GM21360 (cell line): Measurements from ENCODE around the gene E2F4.

Experiments used
- ATAC-seq: cut with Tn5 transposase; IDR thresholded peaks from one replicate; pipeline ENCODE4 v1.9.1; 2021; ENCODE audit warnings: mild to moderate bottlenecking, moderate library complexity; ENCODE audit not compliant: unreplicated experiment

Gene E2F4

DNA sequence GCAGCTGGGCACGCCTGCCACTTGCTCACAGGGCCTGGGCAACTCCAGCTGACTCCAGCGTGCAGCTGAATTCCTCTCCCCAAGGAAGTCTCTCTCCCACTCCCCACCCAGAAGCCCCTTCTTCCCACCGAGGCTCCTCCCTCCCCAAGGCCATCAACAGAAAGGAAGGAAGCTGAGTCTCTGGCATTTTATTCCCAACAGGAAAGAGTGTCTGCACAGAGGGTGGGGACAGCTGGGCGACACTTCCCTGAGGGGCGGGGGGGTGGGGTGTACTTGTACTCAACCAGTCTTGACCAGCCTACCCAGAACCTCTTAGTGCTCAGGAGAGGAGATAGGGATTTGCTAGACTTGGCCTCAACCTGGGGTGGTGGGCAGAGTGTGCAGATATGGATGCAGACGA, 1.9 kb upstream of the E2F4 start, which contains the start of gene EXOC3L1:
Gene EXOC3L1, minus strand, starts transcription at position 96 of the 400 bp plus-strand sequence. CDS start 460 bp downstream, outside the sequence.
- no peak for ATAC-seq

DNA sequence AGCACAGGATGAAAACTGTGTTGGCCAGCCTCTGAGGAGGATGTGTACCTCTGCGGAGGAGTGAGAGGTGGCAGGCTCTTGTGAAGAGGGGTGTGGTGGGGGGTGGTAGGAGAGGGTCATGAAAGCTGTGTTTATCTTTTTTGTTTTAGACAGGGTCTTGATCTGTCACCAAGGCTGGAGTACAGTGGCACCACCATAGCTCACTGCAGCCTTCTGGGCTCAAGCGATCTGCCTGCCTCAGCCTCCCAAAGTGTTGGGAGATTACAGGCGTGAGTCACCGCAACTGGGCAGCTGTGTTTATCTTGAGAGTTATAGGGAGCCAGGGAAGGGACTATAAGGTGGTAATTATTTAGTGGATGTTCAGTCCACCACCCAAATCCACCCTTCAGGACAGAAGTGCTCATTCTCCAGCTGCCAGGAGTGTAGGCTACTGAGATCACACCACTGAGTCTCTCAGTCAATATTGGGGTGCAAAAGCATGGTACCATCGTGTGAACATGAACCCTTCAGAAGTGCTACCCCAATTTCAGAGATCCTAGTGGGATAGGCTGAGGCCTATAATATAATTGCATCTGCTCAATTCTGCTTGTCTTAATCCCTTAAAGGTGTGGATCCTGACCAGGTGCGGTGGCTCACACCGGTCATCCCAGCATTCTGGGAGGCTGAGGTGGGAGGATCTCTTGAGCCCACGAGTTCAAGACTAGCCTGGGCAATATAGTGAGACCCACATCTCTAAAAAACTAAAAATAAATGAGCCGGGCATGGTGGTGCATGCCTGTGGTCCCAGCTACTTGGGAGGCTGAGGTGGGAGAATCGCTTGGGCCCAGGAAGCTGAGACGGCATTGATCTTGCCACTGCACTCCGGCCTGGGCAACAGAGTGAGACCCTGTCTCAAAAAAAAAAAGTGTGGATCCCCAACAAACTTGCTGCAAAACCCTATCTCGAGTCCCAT, 1.2 kb upstream of the E2F4 start:
- no peak for ATAC-seq

DNA sequence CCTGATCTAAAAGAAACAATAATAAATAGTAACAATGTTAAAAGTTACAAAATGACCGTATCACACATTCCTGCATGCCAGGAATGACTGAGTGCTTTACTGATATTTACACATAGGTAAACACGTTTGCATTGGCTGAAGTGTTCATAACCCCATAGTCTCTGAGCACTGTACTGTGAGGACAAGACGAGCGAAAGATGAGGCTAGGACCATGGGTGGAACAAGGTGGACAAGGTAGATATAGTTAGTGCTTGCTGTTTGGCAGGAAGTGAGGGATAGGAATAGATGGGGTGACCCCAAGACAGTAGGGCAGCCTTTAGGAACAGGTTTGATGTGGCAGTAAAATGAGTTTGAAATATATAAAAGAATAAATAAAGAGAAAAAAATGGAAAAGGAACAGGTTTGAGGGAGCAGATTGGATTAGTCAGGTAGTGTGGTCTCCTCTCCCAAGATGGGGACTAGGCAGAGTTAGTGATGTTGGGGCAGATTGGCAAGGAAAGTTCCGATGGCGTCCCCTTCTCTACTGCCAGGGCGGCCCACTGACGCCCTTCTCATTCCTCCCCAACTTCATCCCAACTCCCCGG, 452 bp upstream of the E2F4 start:
- ATAC-seq: no peak

DNA sequence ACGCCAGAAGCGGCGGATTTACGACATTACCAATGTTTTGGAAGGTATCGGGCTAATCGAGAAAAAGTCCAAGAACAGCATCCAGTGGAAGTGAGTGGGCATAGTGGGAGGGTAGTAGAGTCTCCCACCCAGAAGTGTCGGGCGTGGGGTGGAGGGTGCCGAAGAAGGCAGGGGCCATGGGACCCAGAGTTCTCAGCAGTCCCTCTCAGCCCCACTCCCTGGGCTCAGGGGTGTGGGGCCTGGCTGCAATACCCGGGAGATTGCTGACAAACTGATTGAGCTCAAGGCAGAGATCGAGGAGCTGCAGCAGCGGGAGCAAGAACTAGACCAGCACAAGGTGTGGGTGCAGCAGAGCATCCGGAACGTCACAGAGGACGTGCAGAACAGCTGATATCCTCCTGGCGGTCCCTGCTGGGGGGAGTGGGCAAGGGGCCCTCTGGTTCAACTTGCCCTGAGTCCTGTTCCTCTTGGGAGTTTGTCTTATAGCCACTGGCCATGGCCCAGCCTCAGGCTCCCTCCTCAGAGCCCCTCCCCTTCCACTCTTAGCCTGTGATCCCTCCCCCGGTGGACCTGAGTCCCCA, 916 bp downstream of the E2F4 start:
- ATAC-seq: no peak

DNA sequence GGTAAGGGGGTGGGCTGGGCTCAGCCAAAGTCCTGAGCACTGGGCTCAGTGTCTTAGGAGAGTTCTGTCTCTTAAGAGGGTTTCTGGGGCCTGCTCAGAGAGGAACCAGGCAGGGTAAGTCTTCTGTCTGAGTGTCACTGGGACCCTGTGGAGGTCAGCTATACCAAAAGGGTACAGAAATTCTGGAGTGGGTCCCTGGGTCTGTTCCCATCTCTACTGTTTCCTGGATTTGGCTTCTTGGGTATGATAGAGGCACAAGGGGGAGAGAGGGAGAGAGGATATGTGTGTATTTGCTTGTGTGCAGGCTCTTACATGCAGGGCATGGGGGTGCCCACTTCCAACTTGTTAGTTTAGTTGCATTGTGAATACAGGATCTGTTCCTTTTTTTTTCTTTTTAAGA, 1.6 kb downstream of the E2F4 start:
- no peak for ATAC-seq

DNA sequence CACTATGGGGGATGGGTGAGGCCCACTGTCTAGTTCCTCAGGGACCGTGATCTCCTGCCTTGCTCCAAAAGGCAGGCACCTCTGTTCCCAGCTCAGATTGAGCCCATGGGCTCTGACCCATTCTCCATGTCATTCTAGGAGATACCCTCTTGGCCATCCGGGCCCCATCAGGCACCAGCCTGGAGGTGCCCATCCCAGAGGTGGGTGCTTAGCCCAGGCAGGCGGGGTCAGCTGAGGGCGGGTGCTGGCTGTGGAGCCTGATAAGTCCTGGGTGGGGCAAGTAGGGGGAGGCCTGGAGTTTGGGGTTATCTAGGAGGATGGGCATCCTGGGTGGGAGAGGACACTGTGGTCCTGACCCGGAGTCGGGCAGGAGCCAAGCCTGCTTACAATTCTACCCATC, 2.3 kb downstream of the E2F4 start:
- ATAC-seq: no peak

DNA sequence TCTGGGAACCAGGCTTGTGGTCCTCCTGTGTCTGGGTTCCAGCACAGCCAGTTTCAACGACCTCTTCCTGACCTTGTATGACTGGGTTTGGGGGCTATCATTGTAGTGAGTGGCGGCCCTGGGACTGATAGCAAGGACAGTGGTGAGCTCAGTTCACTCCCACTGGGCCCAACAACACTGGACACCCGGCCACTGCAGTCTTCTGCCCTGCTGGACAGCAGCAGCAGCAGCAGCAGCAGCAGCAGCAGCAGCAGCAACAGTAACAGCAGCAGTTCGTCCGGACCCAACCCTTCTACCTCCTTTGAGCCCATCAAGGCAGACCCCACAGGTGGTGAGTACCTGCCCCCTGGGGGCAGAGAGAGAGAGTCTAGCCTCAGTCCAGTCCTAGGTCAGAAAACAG, 3.7 kb downstream of the E2F4 start:
- ATAC-seq: no peak

DNA sequence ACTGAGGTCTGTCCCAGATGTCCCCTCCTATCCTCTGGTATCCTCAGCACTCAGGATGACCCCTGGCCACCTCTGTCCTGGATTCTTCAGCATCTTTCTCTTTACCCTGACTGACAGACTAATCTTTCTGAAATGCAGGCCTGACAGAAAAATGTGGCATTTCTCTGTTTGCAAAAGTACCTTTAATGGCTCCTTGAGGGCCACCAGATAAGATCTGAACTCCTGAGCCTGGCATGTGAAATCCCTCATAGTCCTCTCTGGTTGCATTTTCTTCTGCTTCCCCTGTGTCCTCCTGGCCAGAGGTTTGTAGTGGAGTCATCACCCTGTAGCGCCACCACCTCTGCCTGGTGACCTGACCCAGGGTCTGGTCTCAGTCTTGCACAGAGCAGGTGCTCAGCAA, 4.9 kb downstream of the E2F4 start:
- no peak for ATAC-seq

DNA sequence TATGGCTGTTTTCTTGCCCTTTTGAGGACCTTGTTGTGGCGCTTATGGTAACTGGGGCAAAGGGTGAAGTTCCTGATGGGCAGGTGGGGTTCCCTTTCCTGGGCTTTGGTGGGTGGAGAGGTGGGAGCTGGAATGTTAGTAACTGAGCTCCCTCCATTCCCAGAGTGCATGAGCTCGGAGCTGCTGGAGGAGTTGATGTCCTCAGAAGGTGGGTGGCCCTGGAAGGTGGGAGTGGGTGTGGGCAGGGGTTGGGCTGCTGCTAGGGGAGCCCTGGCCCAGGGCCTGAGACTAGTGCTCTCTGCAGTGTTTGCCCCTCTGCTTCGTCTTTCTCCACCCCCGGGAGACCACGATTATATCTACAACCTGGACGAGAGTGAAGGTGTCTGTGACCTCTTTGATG, 5.7 kb downstream of the E2F4 start:
- no peak for ATAC-seq

DNA sequence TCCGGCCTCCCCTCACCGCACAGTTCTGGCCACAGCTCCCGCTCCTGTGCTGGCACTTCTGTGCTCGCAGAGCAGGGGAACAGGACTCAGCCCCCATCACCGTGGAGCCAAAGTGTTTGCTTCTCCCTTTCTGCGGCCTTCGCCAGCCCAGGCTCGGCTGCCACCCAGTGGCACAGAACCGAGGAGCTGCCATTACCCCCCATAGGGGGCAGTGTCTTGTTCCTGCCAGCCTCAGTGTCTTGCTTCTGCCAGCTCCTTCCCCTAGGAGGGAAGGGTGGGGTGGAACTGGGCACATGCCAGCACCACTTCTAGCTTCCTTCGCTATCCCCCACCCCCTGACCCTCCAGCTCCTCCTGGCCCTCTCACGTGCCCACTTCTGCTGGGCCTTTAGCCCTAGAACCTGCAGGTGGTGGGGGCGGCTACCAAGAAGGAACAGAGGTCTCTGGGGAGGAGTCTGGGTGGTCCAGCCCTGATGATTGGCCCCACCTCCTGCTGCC, 6.3 kb downstream of the E2F4 start:
- no peak for ATAC-seq

DNA sequence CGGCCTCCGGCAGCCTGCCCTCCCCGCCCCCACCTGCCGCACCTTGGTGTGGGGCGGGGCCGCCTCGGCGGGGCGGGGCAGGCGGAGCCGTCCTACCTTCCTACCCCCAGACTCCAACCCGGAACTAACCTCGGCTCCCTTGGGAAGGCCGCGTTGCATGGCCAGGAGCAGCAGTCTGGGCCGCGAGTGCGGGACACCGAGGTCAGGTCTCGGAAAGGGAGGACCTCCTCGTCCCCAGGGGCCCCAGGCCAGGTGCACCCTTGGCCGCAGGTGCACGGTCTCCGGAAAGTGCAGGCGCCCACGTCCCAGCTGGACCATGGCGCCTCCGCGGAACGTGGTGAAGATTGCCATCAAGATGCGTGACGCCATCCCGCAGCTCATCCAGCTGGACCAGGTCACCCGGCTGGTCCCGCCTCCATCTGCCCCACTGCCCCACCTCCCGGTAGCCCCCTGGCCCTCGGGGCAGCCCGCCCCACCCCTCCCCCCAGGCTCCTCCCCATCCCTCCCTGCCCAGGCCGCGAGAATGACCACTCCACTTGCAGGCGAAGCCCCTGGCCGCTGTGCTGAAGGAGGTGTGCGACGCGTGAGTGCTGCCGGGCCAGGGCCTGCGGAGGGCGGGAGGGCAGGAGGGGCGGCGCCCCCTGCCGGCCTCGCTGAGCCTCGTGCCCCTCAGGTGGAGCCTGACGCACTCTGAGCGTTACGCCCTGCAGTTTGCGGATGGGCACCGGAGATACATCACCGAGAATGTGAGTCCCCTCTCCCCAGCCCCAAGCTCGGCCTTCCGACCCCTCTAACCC, 7.3 kb downstream of the E2F4 start, which contains the start of gene ELMO3:
Gene ELMO3, plus strand, starts transcription at position 121 of the 797 bp plus-strand sequence. Its CDS starts 196 bp downstream, at position 317.
- ATAC-seq: no peak

DNA sequence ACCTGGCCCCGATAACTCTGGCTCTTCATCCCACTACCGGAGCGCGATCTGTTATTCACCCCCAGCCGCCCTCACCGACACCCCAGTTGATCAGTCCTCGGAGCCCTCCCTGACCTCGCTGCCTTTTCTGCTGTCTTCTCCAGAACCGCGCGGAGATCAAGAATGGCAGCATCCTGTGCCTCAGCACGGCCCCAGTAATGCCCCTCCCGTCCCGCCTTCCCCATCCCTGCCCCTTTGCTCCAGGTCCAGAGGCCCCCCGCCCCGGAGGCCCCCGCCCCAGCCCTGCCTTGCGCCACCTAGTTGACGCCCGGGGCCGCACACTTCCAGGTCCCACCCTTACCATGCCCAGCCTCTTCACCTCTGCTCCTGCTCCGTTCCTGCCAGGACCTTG, 7.8 kb downstream of the E2F4 start:
- ATAC-seq: no peak

DNA sequence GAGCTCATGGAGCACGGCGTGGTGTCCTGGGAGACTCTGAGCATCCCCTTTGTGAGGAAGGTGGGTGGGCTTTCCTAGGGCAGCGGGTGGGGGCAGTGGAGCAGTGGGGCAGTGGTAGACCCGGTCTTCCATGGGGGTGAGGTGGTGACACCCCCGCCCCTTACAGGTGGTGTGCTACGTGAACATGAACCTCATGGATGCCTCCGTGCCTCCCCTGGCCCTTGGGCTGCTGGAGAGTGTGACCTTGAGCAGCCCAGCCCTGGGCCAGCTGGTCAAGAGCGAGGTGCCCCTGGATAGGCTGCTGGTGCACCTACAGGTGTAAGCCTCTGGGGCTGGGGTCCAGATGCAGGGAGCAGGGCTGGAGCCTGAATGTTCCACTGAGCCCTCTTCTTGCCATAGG, 8.5 kb downstream of the E2F4 start:
- ATAC-seq: no peak

DNA sequence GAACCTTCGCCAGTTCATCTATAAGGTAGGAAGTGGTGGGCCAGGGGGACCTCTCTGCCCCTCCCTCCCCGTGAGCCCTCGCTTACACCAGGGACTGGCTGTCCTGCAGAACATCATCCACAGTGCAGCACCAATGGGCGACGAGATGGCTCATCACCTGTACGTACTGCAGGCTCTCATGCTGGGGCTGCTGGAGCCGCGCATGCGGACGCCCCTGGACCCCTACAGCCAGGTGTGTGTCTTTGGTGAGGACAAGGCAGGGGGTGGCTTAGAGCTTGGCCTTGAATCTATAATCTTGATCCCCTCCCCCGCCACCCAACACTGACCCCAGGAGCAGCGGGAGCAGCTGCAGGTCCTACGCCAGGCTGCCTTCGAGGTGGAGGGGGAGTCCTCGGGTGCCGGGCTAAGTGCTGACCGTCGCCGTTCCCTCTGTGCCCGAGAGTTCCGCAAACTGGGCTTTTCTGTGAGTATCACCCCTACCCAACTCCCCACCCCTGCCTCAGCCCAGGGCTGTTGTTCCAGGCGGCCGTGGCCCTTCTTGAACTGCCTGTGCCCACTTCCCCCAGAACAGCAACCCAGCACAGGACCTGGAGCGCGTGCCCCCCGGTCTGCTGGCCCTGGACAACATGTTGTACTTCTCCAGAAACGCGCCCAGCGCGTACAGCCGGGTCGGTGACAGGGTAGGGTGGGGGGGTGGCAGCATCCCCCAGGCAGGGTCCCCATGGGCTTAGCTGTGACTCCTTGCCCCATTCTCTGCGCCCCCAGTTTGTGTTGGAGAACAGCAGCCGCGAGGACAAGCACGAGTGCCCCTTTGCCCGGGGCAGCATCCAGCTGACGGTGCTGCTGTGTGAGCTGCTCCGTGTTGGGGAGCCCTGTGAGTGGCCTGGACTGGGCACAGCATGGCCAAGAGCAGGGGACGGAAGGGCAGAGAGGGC, 9.7 kb downstream of the E2F4 start:
- no peak for ATAC-seq

DNA sequence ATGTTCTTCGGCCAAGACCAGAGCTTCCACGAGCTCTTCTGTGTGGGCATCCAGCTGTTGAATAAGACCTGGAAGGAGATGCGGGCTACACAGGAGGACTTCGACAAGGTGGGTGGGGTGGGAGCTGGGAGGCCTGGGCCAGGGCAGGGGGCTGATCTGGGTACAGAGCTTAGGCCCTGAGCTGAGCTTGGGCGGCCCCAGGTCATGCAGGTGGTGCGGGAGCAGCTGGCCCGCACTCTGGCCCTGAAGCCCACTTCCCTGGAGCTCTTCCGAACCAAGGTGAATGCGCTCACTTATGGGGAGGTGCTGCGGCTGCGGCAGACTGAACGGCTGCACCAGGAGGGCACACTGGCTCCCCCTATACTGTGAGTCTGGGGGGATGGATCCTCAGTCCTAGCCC, 10.5 kb downstream of the E2F4 start:
- no peak for ATAC-seq

DNA sequence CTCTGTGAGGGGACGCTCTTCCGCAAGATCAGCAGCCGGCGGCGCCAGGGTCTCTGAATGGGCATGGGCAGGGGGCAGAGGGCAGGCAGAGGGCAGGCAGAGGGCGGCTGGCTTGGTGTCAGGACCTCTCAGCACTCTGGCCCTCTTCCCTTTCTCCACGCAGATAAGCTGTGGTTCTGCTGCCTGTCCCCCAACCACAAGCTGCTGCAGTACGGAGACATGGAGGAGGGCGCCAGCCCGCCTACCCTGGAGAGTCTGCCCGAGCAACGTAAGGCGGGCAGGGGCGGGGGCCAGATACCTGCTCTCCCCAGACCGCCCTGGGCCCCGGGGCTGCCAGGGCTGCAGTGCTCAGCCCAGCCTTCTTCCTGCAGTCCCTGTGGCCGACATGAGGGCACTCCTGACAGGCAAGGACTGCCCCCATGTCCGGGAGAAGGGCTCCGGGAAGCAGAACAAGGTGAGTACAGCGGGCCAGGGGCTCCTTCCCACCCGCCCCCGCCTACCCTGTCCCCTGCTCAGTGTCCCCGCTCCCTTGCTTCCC, 11.1 kb downstream of the E2F4 start:
- no peak for ATAC-seq

DNA sequence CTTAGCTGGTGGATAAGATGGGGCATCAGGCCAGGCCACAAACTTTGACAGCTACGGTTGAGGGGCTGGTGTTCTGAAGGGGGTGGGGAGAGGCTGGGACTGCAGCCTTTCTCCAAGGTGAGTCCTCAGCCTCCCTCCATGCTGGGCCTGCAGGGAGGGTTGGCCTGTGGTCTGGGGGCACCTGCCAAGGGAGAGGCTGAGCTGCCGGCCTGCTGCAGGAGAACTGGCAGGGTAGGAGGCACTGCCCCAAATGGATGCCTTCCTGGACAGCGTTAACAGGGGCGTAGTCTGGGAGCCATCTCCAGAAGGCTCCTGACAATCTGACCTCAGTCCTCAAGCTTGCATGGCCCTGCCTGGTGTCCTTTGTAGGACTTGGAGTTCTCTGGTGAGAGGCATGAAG, 12.1 kb downstream of the E2F4 start:
- no peak for ATAC-seq

DNA sequence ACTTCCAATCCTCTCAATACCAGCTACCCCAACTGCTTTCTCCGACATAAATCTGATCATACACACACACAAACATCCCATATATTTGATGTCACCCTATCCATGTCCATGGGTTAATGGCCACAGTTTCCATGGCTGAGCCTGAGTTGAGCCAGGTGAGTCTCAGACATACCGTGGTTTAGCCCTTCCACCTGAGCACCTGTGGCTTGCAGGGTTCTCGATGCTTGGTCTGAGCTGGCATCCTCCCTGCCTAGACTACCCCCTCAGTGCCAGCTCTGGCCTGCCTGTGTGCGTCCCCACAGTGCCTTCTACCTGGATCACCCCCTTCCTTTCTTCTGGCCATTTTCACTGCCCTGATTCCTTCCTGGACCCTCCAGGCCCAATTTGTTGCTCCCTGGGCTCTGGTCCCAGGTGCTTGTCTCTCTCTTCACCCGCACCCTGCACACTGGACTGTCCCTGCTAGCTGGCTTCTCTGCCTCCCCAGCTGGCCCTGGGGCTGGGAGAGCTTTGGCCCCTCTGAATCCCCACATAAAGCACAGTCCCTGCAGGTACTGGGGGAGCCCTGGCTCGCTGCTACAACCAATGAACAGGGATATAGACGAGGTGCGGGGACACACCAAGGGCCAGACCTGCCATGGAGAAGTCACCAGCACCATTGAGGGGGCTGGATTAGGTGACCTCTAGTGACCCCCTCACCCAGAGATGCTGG, 14.3 kb downstream of the E2F4 start:
- ATAC-seq: no peak

DNA sequence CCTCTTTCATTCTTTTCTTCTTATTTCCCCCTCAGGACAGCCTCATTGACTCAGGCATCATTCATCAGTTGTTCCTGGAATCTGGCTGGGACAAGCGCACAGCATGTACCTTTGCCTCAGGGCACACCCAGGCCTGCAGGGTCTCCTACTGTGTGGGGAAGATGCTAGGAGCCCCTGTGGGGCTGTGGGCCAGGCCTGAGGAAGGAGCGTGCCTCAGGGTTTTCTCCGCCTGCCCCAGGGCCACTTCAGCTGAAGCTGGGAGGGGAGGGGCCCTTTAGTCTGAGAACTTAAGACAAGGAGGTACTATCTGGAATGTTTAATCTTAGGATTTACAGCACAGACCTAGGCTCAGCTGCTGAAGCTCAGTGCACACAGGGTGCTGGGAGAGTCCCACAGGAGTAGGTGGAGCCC, 14.9 kb downstream of the E2F4 start:
- no peak for ATAC-seq
